ENCODE data around the gene ZNF467.
A peak's percentile ranks its signal among the peaks of the same experiment; 100 is the strongest.

ZNF467 gene

DNA sequence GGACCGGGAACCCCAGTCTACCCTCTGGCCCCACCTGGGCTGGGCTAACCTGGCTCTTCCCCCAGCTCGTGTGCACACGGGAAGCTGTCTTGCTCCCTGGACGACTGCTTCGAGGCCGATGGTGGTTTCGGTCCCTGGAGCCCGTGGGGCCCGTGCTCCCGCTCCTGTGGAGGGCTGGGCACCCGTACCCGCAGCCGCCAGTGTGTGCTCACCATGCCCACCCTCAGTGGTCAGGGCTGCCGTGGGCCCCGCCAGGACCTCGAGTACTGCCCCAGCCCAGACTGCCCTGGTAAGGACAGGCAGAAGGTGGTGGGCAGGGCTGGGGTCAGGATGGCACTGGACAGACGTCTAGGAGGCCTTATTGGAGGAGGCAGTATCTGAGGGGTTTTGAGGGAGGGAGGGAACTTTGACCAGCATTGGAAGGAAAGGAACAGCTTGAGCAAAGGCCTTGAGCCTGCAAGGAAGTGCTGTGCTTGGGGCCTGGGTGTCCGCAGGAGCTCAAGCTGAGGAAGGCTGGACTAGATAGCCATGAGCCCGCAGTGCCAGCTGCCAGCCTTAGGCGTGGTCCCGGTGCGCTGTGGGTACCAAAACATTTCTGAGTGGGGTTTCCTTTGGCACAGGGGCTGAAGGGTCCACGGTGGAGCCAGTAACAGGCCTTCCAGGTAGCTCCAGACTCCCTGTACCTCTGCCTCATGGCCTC is 44.6 kb upstream of the ZNF467 start:
- Histone ChIP-seq H3K4me1 (ENCODE audit: control insufficient read depth, insufficient read depth, low read depth, low read length) (no peaks in the 10 kb centered on the region), H3K9me3 (ENCODE audit: control insufficient read depth, low read length) (no peaks in the 10 kb centered on the region), H4K91ac (ENCODE audit: low read length) (no peak overlapping the region), H3K36me3 (ENCODE audit: control insufficient read depth in 1 of 2, insufficient read depth in 2 of 2, low read depth in 1 of 2, low read length in 2 of 2) (no peaks in the 10 kb centered on the region), H3K18ac (ENCODE audit: low read depth in 1 of 2, low read length in 2 of 2) (no peak overlapping the region), H3K9ac (ENCODE audit: low read length) (no peak overlapping the region), H3K23ac (ENCODE audit: low read length in 2 of 2) (no peak overlapping the region), H2AK5ac (ENCODE audit: low read length, severe bottlenecking) (no peak overlapping the region), H3K14ac (ENCODE audit: low read length in 2 of 2) (no peak overlapping the region), H3K27me3 (ENCODE audit: control insufficient read depth in 1 of 2, insufficient read depth in 1 of 2, low read length in 2 of 2) (peaks cover 9 to 15% of the 10 kb centered on the region in 2 experiments), H3K4me2 (ENCODE audit: low read length, poor library complexity, severe bottlenecking) (no peak overlapping the region), H2AFZ (ENCODE audit: low read depth, low read length) (no peak overlapping the region), H2BK12ac (ENCODE audit: low read length in 2 of 2) (no peak overlapping the region), H4K8ac (ENCODE audit: low read length) (no peak overlapping the region), H3K79me1 (replicated peaks; ENCODE audit: low read length, poor library complexity, severe bottlenecking) (no peaks in the 10 kb centered on the region), H3K4ac (ENCODE audit: low read depth in 1 of 2, low read length in 2 of 2) (no peak overlapping the region), H2BK5ac (ENCODE audit: low read depth, low read length, poor library complexity, severe bottlenecking) (no peak overlapping the region), H2BK120ac (ENCODE audit: low read depth, low read length) (no peak overlapping the region), H3K27ac (ENCODE audit: low read length, poor library complexity, severe bottlenecking) (no peak overlapping the region), H2BK15ac (ENCODE audit: low read depth, poor library complexity, severe bottlenecking) (no peak overlapping the region), H3K4me3 (ENCODE audit: insufficient read depth in 1 of 2, low read depth in 1 of 2, low read length in 2 of 2) (no peak overlapping the region)
- 86% methylated on average over 23 of the region's 23 CpGs for WGBS
- DNase-seq = no peak

DNA sequence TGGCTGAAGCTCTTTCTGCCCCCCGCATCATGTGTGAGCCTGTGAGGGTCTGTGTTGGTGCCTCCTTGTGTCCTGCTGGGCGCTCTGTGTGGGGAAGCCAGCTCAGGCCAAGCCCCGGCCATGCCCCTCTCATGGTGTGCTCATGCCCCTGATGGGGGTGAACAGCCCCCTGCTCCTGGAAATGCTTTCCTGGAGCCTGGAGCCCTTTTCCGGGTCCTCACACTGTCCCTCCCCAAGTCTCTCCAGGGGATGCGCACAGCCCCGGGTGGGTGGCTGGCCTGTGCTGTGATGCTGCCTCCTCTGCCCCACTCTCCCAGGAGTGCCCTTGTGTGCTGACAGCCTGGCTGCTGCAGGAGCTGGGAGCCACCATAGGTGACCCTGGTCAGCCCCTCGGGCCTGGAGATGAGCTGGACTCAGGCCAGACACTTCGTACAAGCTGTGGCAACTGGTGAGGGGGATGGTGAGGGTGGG is 43.9 kb upstream of the ZNF467 start:
- Histone ChIP-seq H3K27ac (ENCODE audit: low read length, poor library complexity, severe bottlenecking) (no peak overlapping the region), H3K14ac (ENCODE audit: low read length in 2 of 2) (no peak overlapping the region), H2BK5ac (ENCODE audit: low read depth, low read length, poor library complexity, severe bottlenecking) (no peak overlapping the region), H3K27me3 (ENCODE audit: control insufficient read depth in 1 of 2, insufficient read depth in 1 of 2, low read length in 2 of 2) (peaks cover 9 to 13% of the 10 kb centered on the region in 2 experiments), H3K23ac (ENCODE audit: low read length in 2 of 2) (no peak overlapping the region), H4K91ac (ENCODE audit: low read length) (no peak overlapping the region), H2BK120ac (ENCODE audit: low read depth, low read length) (no peak overlapping the region), H2BK12ac (ENCODE audit: low read length in 2 of 2) (no peak overlapping the region), H3K79me1 (replicated peaks; ENCODE audit: low read length, poor library complexity, severe bottlenecking) (no peaks in the 10 kb centered on the region), H3K4me1 (ENCODE audit: control insufficient read depth, insufficient read depth, low read depth, low read length) (no peaks in the 10 kb centered on the region), H4K8ac (ENCODE audit: low read length) (no peak overlapping the region), H3K18ac (ENCODE audit: low read depth in 1 of 2, low read length in 2 of 2) (no peak overlapping the region), H3K9me3 (ENCODE audit: control insufficient read depth, low read length) (no peaks in the 10 kb centered on the region), H3K9ac (ENCODE audit: low read length) (no peak overlapping the region), H3K4ac (ENCODE audit: low read depth in 1 of 2, low read length in 2 of 2) (no peak overlapping the region), H2BK15ac (ENCODE audit: low read depth, poor library complexity, severe bottlenecking) (no peak overlapping the region), H3K36me3 (ENCODE audit: control insufficient read depth in 1 of 2, insufficient read depth in 2 of 2, low read depth in 1 of 2, low read length in 2 of 2) (no peaks in the 10 kb centered on the region), H3K4me2 (ENCODE audit: low read length, poor library complexity, severe bottlenecking) (no peak overlapping the region), H2AK5ac (ENCODE audit: low read length, severe bottlenecking) (no peak overlapping the region), H3K4me3 (ENCODE audit: insufficient read depth in 1 of 2, low read depth in 1 of 2, low read length in 2 of 2) (no peak overlapping the region), H2AFZ (ENCODE audit: low read depth, low read length) (no peak overlapping the region)
- no peak for DNase-seq
- 73% methylated on average over 8 of the region's 8 CpGs for WGBS

DNA sequence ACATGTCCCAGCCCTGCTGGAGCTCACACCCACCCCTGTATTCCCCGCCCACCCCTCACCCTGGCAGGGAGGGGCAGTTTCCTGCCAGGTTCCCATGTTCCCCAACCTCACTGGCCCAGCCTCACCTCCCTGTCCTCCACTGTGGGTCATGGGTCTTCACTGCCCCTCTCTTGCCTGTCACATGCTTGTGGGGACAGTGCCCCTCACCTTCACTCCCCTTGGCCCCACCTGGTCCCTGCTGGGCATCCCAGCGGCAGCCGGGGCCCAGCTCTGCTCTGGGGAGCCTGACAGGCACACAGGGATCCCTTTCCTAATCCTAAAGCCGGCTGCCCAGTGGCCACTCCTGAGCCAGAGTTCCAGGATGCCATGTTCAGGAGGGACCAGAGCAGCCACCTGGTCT is 43.4 kb upstream of the ZNF467 start:
- H2BK12ac ChIP-seq (ENCODE audit: low read length in 2 of 2) = no peak overlapping the region
- no peak overlapping the region for H3K23ac ChIP-seq (ENCODE audit: low read length in 2 of 2)
- H4K91ac ChIP-seq (ENCODE audit: low read length) = no peak overlapping the region
- no peak overlapping the region for H2BK5ac ChIP-seq (ENCODE audit: low read depth, low read length, poor library complexity, severe bottlenecking)
- H3K4me3 ChIP-seq (ENCODE audit: insufficient read depth in 1 of 2, low read depth in 1 of 2, low read length in 2 of 2) = no peak overlapping the region
- DNase-seq = no peak
- no peak overlapping the region for H3K9ac ChIP-seq (ENCODE audit: low read length)
- H3K14ac ChIP-seq (ENCODE audit: low read length in 2 of 2) = no peak overlapping the region
- H2AFZ ChIP-seq (ENCODE audit: low read depth, low read length) = no peak overlapping the region
- peaks cover 9 to 13% of the 10 kb centered on the region in 2 experiments for H3K27me3 ChIP-seq (ENCODE audit: control insufficient read depth in 1 of 2, insufficient read depth in 1 of 2, low read length in 2 of 2)
- 63% methylated on average over 4 of the region's 4 CpGs for WGBS
- H4K8ac ChIP-seq (ENCODE audit: low read length) = no peak overlapping the region
- no peaks in the 10 kb centered on the region for H3K9me3 ChIP-seq (ENCODE audit: control insufficient read depth, low read length)
- H3K27ac ChIP-seq (ENCODE audit: low read length, poor library complexity, severe bottlenecking) = no peak overlapping the region
- no peaks in the 10 kb centered on the region for H3K79me1 ChIP-seq (replicated peaks; ENCODE audit: low read length, poor library complexity, severe bottlenecking)
- H3K4ac ChIP-seq (ENCODE audit: low read depth in 1 of 2, low read length in 2 of 2) = no peak overlapping the region
- no peak overlapping the region for H2BK15ac ChIP-seq (ENCODE audit: low read depth, poor library complexity, severe bottlenecking)
- no peaks in the 10 kb centered on the region for H3K36me3 ChIP-seq (ENCODE audit: control insufficient read depth in 1 of 2, insufficient read depth in 2 of 2, low read depth in 1 of 2, low read length in 2 of 2)
- H3K4me1 ChIP-seq (ENCODE audit: control insufficient read depth, insufficient read depth, low read depth, low read length) = no peaks in the 10 kb centered on the region
- H3K4me2 ChIP-seq (ENCODE audit: low read length, poor library complexity, severe bottlenecking) = no peak overlapping the region
- H2BK120ac ChIP-seq (ENCODE audit: low read depth, low read length) = no peak overlapping the region
- no peak overlapping the region for H2AK5ac ChIP-seq (ENCODE audit: low read length, severe bottlenecking)
- no peak overlapping the region for H3K18ac ChIP-seq (ENCODE audit: low read depth in 1 of 2, low read length in 2 of 2)

DNA sequence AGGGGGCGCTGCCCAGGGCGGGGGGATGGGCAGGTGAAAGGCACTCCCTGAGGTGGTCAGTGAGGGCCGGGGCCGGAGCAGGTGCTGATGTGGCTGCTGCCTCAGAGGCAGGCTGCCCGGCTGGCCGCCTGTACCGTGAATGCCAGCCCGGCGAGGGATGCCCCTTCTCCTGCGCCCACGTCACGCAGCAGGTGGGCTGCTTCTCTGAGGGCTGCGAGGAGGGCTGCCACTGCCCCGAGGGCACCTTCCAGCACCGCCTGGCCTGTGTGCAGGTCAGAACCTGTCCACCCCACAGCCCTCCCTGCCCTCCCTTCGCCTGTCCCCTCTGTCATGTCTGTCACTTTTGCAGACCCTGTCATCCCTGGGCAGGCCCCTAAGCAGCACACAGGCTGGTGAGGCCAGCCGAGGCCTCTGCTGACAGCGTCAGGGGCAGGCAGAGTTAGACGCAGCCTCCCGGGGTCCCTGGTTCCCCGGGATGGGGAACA is 42.9 kb upstream of the ZNF467 start:
- Histone ChIP-seq H3K14ac (ENCODE audit: low read length in 2 of 2) (no peak overlapping the region), H3K9ac (ENCODE audit: low read length) (no peak overlapping the region), H3K79me1 (replicated peaks; ENCODE audit: low read length, poor library complexity, severe bottlenecking) (no peaks in the 10 kb centered on the region), H3K4me3 (ENCODE audit: insufficient read depth in 1 of 2, low read depth in 1 of 2, low read length in 2 of 2) (no peak overlapping the region), H3K4me2 (ENCODE audit: low read length, poor library complexity, severe bottlenecking) (no peak overlapping the region), H2BK15ac (ENCODE audit: low read depth, poor library complexity, severe bottlenecking) (no peak overlapping the region), H2BK120ac (ENCODE audit: low read depth, low read length) (no peak overlapping the region), H3K4me1 (ENCODE audit: control insufficient read depth, insufficient read depth, low read depth, low read length) (no peaks in the 10 kb centered on the region), H4K8ac (ENCODE audit: low read length) (no peak overlapping the region), H2AK5ac (ENCODE audit: low read length, severe bottlenecking) (no peak overlapping the region), H3K27ac (ENCODE audit: low read length, poor library complexity, severe bottlenecking) (no peak overlapping the region), H2BK5ac (ENCODE audit: low read depth, low read length, poor library complexity, severe bottlenecking) (no peak overlapping the region), H3K27me3 (ENCODE audit: control insufficient read depth in 1 of 2, insufficient read depth in 1 of 2, low read length in 2 of 2) (peaks cover 9 to 13% of the 10 kb centered on the region in 2 experiments), H3K4ac (ENCODE audit: low read depth in 1 of 2, low read length in 2 of 2) (no peak overlapping the region), H2BK12ac (ENCODE audit: low read length in 2 of 2) (no peak overlapping the region), H3K18ac (ENCODE audit: low read depth in 1 of 2, low read length in 2 of 2) (no peak overlapping the region), H2AFZ (ENCODE audit: low read depth, low read length) (no peak overlapping the region), H3K23ac (ENCODE audit: low read length in 2 of 2) (peak overlapping the region in 1 of 2 experiments; percentile 25), H3K9me3 (ENCODE audit: control insufficient read depth, low read length) (no peaks in the 10 kb centered on the region), H4K91ac (ENCODE audit: low read length) (no peak overlapping the region), H3K36me3 (ENCODE audit: control insufficient read depth in 1 of 2, insufficient read depth in 2 of 2, low read depth in 1 of 2, low read length in 2 of 2) (no peaks in the 10 kb centered on the region)
- DNase-seq = no peak
- WGBS = 86% methylated on average over 21 of the region's 21 CpGs
